GM12865 (cell line): Measurements from ENCODE around the gene TRNAU1AP.
"Not testable (repeated sequence)": the region's sequence is repeated elsewhere in the genome, so short reads cannot be mapped to it uniquely, and the experiment has no call there.

ENCODE experiments used
- DNase-seq: peaks from one replicate; pipeline ENCODE4 v3.0.0; 2010; ENCODE audit warnings: low read depth
- H3K4me3 ChIP-seq: 2 replicates; pipeline ENCODE4 v1.5.1; 2011; ENCODE audit warnings: mild to moderate bottlenecking, low read depth, low read length, control low read depth
- TF ChIP-seq, protein P1 (sequence below): IDR thresholded peaks from 2 replicates; pipeline ENCODE4 v1.5.1; 2011; ENCODE audit warnings: low read length, control low read depth, low read depth, inconsistent platforms; ENCODE audit not compliant: insufficient read depth; ENCODE audit errors: missing control alignments

The TRNAU1AP gene

DNA sequence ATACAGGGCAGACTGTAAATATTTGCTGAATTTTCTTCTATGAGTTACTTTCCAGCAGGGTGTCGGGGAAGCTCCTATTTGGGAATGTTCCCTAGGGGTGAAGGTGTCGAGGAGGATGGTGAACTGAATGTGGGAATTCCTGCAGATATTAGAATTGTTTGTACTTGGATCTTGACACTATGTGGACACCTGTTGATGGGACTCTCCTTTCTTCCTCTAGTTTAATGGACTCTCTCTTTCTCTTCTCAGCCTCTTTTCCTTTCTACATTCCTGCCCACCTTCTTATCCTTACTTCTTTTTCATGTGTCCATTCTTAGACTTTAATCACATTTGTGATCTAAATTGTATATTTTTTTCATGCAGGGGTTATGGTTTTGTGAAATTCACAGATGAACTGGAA, 14.0 kb downstream of the TRNAU1AP start:
- TF ChIP-seq, protein P1, sequence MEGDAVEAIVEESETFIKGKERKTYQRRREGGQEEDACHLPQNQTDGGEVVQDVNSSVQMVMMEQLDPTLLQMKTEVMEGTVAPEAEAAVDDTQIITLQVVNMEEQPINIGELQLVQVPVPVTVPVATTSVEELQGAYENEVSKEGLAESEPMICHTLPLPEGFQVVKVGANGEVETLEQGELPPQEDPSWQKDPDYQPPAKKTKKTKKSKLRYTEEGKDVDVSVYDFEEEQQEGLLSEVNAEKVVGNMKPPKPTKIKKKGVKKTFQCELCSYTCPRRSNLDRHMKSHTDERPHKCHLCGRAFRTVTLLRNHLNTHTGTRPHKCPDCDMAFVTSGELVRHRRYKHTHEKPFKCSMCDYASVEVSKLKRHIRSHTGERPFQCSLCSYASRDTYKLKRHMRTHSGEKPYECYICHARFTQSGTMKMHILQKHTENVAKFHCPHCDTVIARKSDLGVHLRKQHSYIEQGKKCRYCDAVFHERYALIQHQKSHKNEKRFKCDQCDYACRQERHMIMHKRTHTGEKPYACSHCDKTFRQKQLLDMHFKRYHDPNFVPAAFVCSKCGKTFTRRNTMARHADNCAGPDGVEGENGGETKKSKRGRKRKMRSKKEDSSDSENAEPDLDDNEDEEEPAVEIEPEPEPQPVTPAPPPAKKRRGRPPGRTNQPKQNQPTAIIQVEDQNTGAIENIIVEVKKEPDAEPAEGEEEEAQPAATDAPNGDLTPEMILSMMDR = no peak
- no peak for DNase-seq
- no peak overlapping the region for H3K4me3 ChIP-seq

DNA sequence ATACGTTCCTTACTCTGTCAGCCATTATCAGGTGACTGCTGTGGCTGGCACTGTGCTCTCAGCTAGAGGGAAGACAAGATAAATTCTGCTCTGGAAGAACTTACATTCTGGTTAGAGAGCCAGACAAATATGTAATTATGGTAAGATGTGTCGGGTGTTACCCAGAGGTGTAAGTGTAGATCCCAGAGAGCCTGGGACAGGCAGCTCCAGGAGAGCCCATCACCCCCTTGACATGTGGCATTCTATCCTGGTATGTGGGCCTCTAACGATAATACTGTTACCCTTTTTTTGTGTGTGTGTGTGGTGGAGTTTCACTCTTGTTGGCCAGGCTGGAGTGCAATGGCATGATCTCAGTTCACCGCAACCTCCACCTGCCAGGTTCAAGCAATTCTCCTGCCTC, 19.0 kb downstream of the TRNAU1AP start:
- TF ChIP-seq, protein P1 = no peak
- H3K4me3 ChIP-seq = no peak overlapping the region
- DNase-seq = no peak

DNA sequence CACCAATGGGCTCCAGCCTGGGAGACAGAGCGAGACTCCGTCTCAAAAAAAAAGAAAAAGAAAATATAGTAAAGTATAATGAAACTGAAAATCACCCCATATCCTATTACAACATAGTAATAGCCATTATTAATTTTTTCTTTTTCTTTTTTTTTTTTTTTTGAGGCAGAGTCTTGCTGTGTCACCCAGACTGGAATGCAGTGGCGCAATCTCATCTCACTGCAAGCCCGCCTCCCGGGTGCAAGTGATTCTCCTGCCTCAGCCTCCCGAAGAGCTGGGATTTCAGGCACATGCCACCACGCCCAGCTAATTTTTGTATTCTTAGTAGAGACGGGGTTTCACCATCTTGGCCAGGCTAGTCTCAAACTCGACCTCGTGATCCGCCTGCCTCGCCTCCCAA, 20.0 kb downstream of the TRNAU1AP start:
- not testable (repeated sequence) for DNase-seq, H3K4me3 ChIP-seq

DNA sequence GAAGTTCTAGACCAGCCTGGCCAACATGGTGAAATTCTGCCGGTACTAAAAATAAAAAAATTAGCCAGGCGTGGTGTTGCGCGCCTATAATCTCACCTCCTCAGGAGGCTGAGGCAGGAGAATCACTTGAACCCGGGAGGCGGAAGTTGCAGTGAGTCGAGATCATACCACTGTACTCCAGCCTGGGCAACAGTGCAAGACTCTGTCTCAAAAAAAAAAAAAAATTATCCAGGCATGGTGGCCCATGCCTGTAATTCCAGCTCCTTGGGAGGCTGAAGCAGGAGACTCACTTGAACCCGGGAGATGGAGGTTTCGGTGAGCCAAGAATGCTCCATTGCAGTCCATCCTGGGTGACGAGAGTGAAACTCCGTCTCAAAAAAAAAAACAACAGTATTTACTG, 20.7 kb downstream of the TRNAU1AP start:
- H3K4me3 ChIP-seq = no peak overlapping the region
- DNase-seq = no peak
- TF ChIP-seq, protein P1 = no peak

DNA sequence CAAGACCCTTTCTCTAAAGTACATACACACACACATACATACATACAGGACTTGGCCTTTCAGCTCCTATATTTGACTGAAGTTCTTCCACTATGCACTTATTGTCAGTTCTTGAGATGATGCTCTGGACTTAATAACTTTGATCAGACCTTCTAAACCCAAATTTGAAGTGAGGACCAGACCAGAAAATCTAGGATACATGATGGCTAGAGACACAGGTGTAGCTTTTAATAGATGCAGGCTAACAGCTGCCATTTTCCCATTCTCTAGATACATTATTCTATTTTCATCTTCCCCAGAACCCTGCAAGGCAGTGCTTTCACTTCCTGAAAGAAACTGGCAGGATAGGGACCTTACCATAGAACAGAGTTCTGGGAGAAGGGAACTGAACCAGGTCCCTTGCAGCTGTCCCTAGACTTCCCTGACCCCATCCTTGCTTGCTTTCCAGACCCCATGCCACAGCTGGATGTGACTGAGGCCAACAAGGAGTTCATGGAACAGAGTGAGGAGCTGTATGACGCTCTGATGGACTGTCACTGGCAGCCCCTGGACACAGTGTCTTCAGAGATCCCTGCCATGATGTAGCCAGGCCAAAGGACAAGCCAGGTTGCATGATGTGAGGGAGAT, 24.3 kb downstream of the TRNAU1AP start:
- peak; percentile 62 for DNase-seq
- no peak overlapping the region for H3K4me3 ChIP-seq
- TF ChIP-seq, protein P1 = no peak

DNA sequence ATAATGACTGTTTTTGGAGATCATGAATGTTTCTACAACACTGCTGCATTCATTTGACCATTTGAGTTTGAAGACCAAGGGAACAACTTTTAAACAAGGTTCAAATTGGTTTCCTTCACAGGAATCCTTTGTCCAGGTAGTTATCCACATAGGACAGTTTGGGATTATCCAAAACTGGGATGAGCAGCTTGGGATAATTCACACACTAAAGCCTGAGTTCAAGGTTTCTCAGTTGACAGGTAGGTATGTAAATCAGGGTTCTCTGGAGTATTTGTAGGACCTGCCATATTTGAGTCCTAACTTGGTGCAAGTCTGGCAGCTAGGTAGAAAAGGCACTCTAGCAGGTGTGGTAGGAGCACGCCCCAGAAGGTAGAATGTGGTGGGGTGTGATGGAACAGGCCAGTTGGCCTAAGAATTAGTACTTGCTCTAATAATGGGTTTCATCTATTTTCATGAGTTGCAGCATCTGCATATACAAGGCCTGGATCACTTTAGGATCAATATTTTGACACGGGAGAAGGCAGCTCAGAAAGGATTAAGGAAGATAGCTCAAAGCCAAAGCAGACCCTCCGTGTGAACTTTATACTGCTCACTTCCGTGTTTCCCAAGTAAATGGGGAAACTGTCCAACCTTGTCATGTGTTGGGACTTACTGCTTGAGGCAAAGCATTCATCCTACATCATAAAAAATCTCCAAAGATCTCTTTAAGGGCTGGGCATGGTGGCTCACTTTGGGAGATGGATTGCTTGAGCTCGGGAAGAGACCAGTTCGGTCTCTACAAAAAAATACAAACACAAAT, 25.1 kb downstream of the TRNAU1AP start:
- no peak overlapping the region for H3K4me3 ChIP-seq
- peak; percentile 43 for DNase-seq
- TF ChIP-seq, protein P1 = no peak

DNA sequence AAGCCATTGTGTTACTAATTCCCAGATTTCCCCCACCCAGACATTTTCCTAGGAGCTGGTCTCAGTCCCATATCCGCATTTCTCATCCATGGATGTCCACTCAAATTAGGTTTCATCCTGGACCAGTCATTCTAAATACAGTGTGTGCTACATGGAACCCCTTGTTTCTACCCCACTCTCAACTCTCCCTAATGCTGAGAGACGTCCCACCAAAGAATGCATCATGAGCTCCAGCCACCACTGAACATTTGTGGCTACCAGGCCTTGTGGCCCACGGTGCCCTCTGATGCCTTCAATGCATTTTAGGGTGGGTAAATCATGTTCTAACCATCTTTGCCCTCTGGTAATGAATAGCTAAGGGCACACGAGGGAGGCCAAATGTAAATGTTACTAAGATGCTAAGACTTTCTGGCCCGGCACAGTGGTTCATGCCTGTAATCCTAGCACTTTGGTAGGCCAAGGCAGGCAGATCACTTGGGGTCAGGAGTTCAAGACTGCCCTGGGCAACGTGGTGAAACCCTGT, 25.9 kb downstream of the TRNAU1AP start:
- no peak overlapping the region for H3K4me3 ChIP-seq
- TF ChIP-seq, protein P1 = no peak
- DNase-seq = no peak
